Stomach (tissue), 4 donors: ENCODE data around the gene MEGF9.
"Not testable (repeated sequence)": the region's sequence is repeated elsewhere in the genome, so short reads cannot be mapped to it uniquely, and the experiment has no call there.

Experiments
- EP300 ChIP-seq: sonication (generic); formaldehyde crosslinking; IDR thresholded peaks from one replicate; pipeline ENCODE4 v1.6.1; 2017; ENCODE audit warnings: antibody characterized with exemption
- POLR2A ChIP-seq, 4 donors: fragments of 450-650 bp; IDR thresholded peaks; one replicate each; pipeline ENCODE4 v1.6.1; 2016; ENCODE audit warnings: antibody characterized with exemption in 4 of 4, control low read depth in 2 of 4, mild to moderate bottlenecking in 1 of 4, moderate library complexity in 1 of 4
- TF ChIP-seq, protein P1 (sequence below), 7 experiments: fragments of 450-650 bp in 4 of 7; fragments of 200-600 bp in 3 of 7; sonication (generic) in 3 of 7; IDR thresholded peaks; one replicate each; pipeline ENCODE4 v1.5.1; 2016 to 2019; ENCODE audit warnings: antibody characterized with exemption in 7 of 7, control low read depth in 2 of 7, mild to moderate bottlenecking in 1 of 7

DNA sequence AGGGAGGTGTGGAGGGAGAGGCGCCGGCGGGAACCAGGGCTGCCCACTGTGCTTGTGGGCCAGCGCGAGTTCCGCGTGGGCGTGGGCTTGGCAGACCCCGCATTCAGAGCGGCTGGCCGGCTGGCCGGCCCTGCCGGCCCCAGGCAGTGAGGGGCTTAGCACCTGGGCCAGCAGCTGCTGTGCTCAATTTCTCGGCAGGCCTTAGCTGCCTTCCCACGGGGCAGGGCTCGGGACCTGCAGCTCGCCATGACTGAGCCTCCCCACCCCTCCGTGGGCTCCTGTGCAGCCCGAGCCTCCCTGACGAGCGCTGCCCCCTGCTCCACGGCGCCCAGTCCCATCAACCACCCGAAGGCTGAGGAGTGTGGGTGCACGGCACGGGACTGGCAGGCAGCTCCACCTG is 32.1 kb upstream of the MEGF9 start:
- TF ChIP-seq POLR2A (IDR thresholded peaks at IDR 0.05); EP300: not testable (repeated sequence)
- TF ChIP-seq, protein P1, sequence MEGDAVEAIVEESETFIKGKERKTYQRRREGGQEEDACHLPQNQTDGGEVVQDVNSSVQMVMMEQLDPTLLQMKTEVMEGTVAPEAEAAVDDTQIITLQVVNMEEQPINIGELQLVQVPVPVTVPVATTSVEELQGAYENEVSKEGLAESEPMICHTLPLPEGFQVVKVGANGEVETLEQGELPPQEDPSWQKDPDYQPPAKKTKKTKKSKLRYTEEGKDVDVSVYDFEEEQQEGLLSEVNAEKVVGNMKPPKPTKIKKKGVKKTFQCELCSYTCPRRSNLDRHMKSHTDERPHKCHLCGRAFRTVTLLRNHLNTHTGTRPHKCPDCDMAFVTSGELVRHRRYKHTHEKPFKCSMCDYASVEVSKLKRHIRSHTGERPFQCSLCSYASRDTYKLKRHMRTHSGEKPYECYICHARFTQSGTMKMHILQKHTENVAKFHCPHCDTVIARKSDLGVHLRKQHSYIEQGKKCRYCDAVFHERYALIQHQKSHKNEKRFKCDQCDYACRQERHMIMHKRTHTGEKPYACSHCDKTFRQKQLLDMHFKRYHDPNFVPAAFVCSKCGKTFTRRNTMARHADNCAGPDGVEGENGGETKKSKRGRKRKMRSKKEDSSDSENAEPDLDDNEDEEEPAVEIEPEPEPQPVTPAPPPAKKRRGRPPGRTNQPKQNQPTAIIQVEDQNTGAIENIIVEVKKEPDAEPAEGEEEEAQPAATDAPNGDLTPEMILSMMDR (IDR thresholded peaks at IDR 0.05) = not testable (repeated sequence)
